ENCODE measurements around the gene RFFL. TPM values are rescaled to one million over a fixed set of nuclear protein-coding genes. Genes with fewer than 3 reads are reported as not detected.

Gene RFFL
- polyA plus RNA-seq, 2 of the 4 experiments (the other 2 are of a cell fraction): 22.7 to 35.5 TPM

DNA sequence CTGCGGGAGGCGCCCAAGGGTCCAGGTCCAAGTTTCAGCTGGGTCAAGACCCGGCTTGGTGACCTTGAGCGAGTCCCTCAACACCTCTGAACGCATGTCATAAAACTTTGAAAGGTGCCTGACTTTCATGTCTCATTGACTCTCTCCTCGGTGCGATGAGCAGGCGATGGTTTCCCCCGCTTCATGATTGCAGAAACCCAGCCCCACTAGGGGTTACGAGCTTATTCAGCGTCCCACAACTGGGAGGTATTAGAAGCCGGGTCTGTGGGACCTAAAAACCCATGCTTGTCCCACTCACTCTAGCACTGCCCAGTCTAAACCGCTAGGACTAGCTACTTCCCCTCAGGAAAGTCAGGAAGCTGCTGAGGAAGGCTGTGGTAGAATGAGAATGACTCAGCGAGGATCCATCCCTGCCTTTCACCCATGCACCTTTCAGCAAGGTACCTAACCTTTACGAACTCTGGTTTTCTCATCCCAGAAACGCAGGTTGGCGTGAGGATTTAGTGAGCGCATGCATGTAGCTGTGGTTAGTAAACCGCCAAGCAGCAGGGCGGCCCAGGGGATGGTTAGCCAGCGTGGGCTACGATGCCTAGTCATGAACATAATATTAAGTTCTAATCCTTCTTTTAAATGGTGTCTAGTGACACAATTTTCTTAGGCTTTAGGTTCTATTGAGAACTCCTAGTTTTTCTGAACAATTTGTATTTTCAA, 26.2 kb upstream of the RFFL start:
- TF ChIP-seq CBX2 (IDR thresholded peaks at IDR 0.05; ENCODE audit: borderline replicate concordance, low read depth) (no peak), FOXS1 (CRISPR knock-in tag; IDR thresholded peaks at IDR 0.05) (no peak), NR3C1 (IDR thresholded peaks at IDR 0.05) (no peak), NFE2L2 (conservative IDR thresholded peaks at IDR 0.05; ENCODE audit: low read length) (no peak), MAFK (IDR thresholded peaks at IDR 0.05; ENCODE audit: partially characterized antibody) (peak; percentile 81), KDM5A (IDR thresholded peaks at IDR 0.05) (no peak), EP300 (IDR thresholded peaks at IDR 0.05) (no peak), RCOR1 (IDR thresholded peaks at IDR 0.05; ENCODE audit: low read depth, low read length) (no peak), TP53 (CRISPR knock-in tag; IDR thresholded peaks at IDR 0.05) (no peak), FOSB (CRISPR knock-in tag; IDR thresholded peaks at IDR 0.05) (no peak), ZNF302 (CRISPR knock-in tag; IDR thresholded peaks at IDR 0.05) (no peak), ESRRA (IDR thresholded peaks at IDR 0.05; ENCODE audit: borderline replicate concordance, low read length) (no peak), HOXB5 (CRISPR knock-in tag; IDR thresholded peaks at IDR 0.05) (peak; percentile 6; the same call in 1 of the 2 replicates), RARB (CRISPR knock-in tag; IDR thresholded peaks at IDR 0.05) (no peak), ZSCAN20 (CRISPR knock-in tag; IDR thresholded peaks at IDR 0.05) (no peak), CHD4 (IDR thresholded peaks at IDR 0.05; ENCODE audit: borderline replicate concordance) (no peak), ZFP36 (IDR thresholded peaks at IDR 0.05; ENCODE audit: borderline replicate concordance, partially characterized antibody) (no peak)
- TF ChIP-seq, protein P1, sequence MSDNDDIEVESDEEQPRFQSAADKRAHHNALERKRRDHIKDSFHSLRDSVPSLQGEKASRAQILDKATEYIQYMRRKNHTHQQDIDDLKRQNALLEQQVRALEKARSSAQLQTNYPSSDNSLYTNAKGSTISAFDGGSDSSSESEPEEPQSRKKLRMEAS (IDR thresholded peaks at IDR 0.05): peak; percentile 28; the same call in 1 of the 2 replicates
- TF ChIP-seq, protein P2, sequence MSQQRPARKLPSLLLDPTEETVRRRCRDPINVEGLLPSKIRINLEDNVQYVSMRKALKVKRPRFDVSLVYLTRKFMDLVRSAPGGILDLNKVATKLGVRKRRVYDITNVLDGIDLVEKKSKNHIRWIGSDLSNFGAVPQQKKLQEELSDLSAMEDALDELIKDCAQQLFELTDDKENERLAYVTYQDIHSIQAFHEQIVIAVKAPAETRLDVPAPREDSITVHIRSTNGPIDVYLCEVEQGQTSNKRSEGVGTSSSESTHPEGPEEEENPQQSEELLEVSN (IDR thresholded peaks at IDR 0.05; ENCODE audit: borderline replicate concordance, low read depth): peak; percentile 10; the same call in 1 of the 2 replicates
- TF ChIP-seq, protein P3, sequence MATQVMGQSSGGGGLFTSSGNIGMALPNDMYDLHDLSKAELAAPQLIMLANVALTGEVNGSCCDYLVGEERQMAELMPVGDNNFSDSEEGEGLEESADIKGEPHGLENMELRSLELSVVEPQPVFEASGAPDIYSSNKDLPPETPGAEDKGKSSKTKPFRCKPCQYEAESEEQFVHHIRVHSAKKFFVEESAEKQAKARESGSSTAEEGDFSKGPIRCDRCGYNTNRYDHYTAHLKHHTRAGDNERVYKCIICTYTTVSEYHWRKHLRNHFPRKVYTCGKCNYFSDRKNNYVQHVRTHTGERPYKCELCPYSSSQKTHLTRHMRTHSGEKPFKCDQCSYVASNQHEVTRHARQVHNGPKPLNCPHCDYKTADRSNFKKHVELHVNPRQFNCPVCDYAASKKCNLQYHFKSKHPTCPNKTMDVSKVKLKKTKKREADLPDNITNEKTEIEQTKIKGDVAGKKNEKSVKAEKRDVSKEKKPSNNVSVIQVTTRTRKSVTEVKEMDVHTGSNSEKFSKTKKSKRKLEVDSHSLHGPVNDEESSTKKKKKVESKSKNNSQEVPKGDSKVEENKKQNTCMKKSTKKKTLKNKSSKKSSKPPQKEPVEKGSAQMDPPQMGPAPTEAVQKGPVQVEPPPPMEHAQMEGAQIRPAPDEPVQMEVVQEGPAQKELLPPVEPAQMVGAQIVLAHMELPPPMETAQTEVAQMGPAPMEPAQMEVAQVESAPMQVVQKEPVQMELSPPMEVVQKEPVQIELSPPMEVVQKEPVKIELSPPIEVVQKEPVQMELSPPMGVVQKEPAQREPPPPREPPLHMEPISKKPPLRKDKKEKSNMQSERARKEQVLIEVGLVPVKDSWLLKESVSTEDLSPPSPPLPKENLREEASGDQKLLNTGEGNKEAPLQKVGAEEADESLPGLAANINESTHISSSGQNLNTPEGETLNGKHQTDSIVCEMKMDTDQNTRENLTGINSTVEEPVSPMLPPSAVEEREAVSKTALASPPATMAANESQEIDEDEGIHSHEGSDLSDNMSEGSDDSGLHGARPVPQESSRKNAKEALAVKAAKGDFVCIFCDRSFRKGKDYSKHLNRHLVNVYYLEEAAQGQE (IDR thresholded peaks at IDR 0.05): no peak
- TF ChIP-seq, protein P4, sequence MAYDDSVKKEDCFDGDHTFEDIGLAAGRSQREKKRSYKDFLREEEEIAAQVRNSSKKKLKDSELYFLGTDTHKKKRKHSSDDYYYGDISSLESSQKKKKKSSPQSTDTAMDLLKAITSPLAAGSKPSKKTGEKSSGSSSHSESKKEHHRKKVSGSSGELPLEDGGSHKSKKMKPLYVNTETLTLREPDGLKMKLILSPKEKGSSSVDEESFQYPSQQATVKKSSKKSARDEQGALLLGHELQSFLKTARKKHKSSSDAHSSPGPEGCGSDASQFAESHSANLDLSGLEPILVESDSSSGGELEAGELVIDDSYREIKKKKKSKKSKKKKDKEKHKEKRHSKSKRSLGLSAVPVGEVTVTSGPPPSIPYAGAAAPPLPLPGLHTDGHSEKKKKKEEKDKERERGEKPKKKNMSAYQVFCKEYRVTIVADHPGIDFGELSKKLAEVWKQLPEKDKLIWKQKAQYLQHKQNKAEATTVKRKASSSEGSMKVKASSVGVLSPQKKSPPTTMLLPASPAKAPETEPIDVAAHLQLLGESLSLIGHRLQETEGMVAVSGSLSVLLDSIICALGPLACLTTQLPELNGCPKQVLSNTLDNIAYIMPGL (CRISPR knock-in tag; IDR thresholded peaks at IDR 0.05; ENCODE audit: borderline replicate concordance): no peak; the same call in 1 of the 2 replicates
- TF ChIP-seq, protein P5, sequence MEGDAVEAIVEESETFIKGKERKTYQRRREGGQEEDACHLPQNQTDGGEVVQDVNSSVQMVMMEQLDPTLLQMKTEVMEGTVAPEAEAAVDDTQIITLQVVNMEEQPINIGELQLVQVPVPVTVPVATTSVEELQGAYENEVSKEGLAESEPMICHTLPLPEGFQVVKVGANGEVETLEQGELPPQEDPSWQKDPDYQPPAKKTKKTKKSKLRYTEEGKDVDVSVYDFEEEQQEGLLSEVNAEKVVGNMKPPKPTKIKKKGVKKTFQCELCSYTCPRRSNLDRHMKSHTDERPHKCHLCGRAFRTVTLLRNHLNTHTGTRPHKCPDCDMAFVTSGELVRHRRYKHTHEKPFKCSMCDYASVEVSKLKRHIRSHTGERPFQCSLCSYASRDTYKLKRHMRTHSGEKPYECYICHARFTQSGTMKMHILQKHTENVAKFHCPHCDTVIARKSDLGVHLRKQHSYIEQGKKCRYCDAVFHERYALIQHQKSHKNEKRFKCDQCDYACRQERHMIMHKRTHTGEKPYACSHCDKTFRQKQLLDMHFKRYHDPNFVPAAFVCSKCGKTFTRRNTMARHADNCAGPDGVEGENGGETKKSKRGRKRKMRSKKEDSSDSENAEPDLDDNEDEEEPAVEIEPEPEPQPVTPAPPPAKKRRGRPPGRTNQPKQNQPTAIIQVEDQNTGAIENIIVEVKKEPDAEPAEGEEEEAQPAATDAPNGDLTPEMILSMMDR (IDR thresholded peaks at IDR 0.05): peak; percentile 17; the same call in 1 of the 3 replicates
- TF ChIP-seq, protein P6, sequence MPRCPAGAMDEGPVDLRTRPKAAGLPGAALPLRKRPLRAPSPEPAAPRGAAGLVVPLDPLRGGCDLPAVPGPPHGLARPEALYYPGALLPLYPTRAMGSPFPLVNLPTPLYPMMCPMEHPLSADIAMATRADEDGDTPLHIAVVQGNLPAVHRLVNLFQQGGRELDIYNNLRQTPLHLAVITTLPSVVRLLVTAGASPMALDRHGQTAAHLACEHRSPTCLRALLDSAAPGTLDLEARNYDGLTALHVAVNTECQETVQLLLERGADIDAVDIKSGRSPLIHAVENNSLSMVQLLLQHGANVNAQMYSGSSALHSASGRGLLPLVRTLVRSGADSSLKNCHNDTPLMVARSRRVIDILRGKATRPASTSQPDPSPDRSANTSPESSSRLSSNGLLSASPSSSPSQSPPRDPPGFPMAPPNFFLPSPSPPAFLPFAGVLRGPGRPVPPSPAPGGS (IDR thresholded peaks at IDR 0.05): no peak
- Histone ChIP-seq H3K9me3 (no peaks in the 10 kb centered on the region), H3K4me3 (peak overlapping the region; percentile 90), H3K4me1 (peaks cover 38% of the 10 kb centered on the region), H3K4me2 (peak overlapping the region; percentile 87), H3K27ac (peak overlapping the region; percentile 96)
- ATAC-seq: peak; percentile 60 to 70
- ChIA-PET POLR2A (interaction anchor here (0.8 to 1.4 kb wide), 10 partner anchors 8 to 153 kb away, joined by 3 to 17 read pairs (median 4); partner anchors contain the start of genes LIG3, RAD51D, RFFL and SLFN5), CTCF (interaction anchor here (0.6 to 4.9 kb wide), 39 partner anchors 10 to 495 kb away, joined by 3 to 60 read pairs (median 8); partner anchors contain the start of genes FNDC8, LIG3, RAD51D and RFFL)
- 40% methylated on average over 22 of the region's 22 CpGs for WGBS (ENCODE audit: missing lambda C conversion rate)
- peak; percentile 61 to 74 for DNase-seq (ENCODE audit: low read depth in 1 of 2, low spot score in 1 of 2)
- peak; percentile 74 for FAIRE-seq
